Neural crest cell (in vitro differentiated cells): Measurements from ENCODE around the gene PKP4. TPM values are rescaled to one million over a fixed set of nuclear protein-coding genes. Genes with fewer than 3 reads are reported as not detected.
"Not testable (repeated sequence)": the region's sequence is repeated elsewhere in the genome, so short reads cannot be mapped to it uniquely, and the experiment has no call there.

Experiments used
- DNase-seq: peaks from one replicate; pipeline ENCODE4 v3.0.0; 2021; ENCODE audit warnings: low read depth, mixed read lengths, low spot score
- H3K27ac Mint-ChIP-seq: one replicate; pipeline ENCODE4 v1.8.0; 2021; ENCODE audit warnings: mild to moderate bottlenecking, mixed read lengths; ENCODE audit not compliant: unreplicated experiment
- H3K27me3 Mint-ChIP-seq: 2 replicates; pipeline ENCODE4 v1.8.0; 2021; ENCODE audit warnings: low read depth, mild to moderate bottlenecking, mixed read lengths
- H3K36me3 Mint-ChIP-seq: 2 replicates; pipeline ENCODE4 v1.8.0; 2021; ENCODE audit warnings: low read depth, mild to moderate bottlenecking, mixed read lengths
- H3K4me1 Mint-ChIP-seq: 2 replicates; pipeline ENCODE4 v1.8.0; 2021; ENCODE audit warnings: mixed read lengths
- H3K4me3 Mint-ChIP-seq: one replicate; pipeline ENCODE4 v1.8.0; 2021; ENCODE audit warnings: mild to moderate bottlenecking, mixed read lengths
- H3K9me3 Mint-ChIP-seq: 2 replicates; pipeline ENCODE4 v1.8.0; 2021; ENCODE audit warnings: mixed read lengths
- CTCF ChIP-seq: fragments of 200-600 bp; sonication (generic); conservative IDR thresholded peaks from 2 replicates; pipeline ENCODE4 v1.5.0; 2021; ENCODE audit warnings: antibody characterized with exemption, mild to moderate bottlenecking
- total RNA-seq: library from RNA; stranded (reverse); gene quantifications from 2 replicates; pipeline ENCODE4 v1.2.1, GENCODE V29; 2021

PKP4 gene
- total RNA-seq, 1 donor from 2014 or later, result 52.7 TPM

- DNase-seq, result no peak
- Mint-ChIP-seq H3K4me3 (no peak overlapping the region), H3K4me1 (peaks cover 4% of the 10 kb centered on the region), H3K36me3 (peaks cover 5% of the 10 kb centered on the region), H3K9me3 (peaks cover 7% of the 10 kb centered on the region), H3K27ac (no peak overlapping the region), H3K27me3 (no peaks in the 10 kb centered on the region)
- no peak for TF ChIP-seq CTCF
Measured at GRCh38 chr2:158695305-158695704, 238.6 kb downstream of the PKP4 start.

- not testable (repeated sequence) for DNase-seq
Measured at GRCh38 chr2:158695744-158696143, 239.0 kb downstream of the PKP4 start.

GRCh38 chr2:158699323-158699722, 242.6 kb downstream of the PKP4 start:
- H3K27me3 Mint-ChIP-seq, result peaks cover 3% of the 10 kb centered on the region
- no peak overlapping the region for H3K4me3 Mint-ChIP-seq
- no peak for TF ChIP-seq CTCF
- H3K27ac Mint-ChIP-seq, result no peak overlapping the region
- H3K36me3 Mint-ChIP-seq, result peaks cover 5% of the 10 kb centered on the region
- no peak for DNase-seq
- H3K9me3 Mint-ChIP-seq, result peaks cover 9% of the 10 kb centered on the region
- H3K4me1 Mint-ChIP-seq, result no peaks in the 10 kb centered on the region

More at GRCh38 chr2:158695744-158696143, 239.0 kb downstream of the PKP4 start:
- H3K27ac Mint-ChIP-seq, H3K36me3 Mint-ChIP-seq, H3K4me3 Mint-ChIP-seq, H3K9me3 Mint-ChIP-seq, H3K4me1 Mint-ChIP-seq, H3K27me3 Mint-ChIP-seq: not testable (repeated sequence)

- Mint-ChIP-seq H3K36me3 (peaks cover 9% of the 10 kb centered on the region), H3K4me1 (no peaks in the 10 kb centered on the region), H3K27ac (no peak overlapping the region), H3K27me3 (peaks cover 13% of the 10 kb centered on the region), H3K4me3 (no peak overlapping the region), H3K9me3 (peaks cover 16% of the 10 kb centered on the region)
- TF ChIP-seq CTCF, result no peak
- no peak for DNase-seq
Measured at GRCh38 chr2:158701101-158701500, 244.3 kb downstream of the PKP4 start.

GRCh38 chr2:158702740-158703139, 246.0 kb downstream of the PKP4 start:
- no peaks in the 10 kb centered on the region for H3K4me1 Mint-ChIP-seq
- no peak overlapping the region for H3K4me3 Mint-ChIP-seq
- H3K9me3 Mint-ChIP-seq, result peaks cover 8% of the 10 kb centered on the region
- peaks cover 18% of the 10 kb centered on the region for H3K27me3 Mint-ChIP-seq
- no peak for TF ChIP-seq CTCF
- DNase-seq, result no peak
- peaks cover 4% of the 10 kb centered on the region for H3K36me3 Mint-ChIP-seq
- no peak overlapping the region for H3K27ac Mint-ChIP-seq

GRCh38 chr2:158704724-158705465, 248.1 kb downstream of the PKP4 start:
- not testable (repeated sequence) for H3K27ac Mint-ChIP-seq, H3K9me3 Mint-ChIP-seq, H3K4me3 Mint-ChIP-seq, H3K36me3 Mint-ChIP-seq, DNase-seq, H3K4me1 Mint-ChIP-seq
- peaks cover 18% of the 10 kb centered on the region for H3K27me3 Mint-ChIP-seq
